T-helper 1 cell treated with Interleukin-12 subunit alpha and Interleukin-12 subunit beta and Interleukin-4 antibody, amounts not matched to agents 30 μg/mL and 1 μg/mL, for 36 hours (primary cell): Measurements from ENCODE around the gene MKNK1.
A peak's percentile ranks its signal among the peaks of the same experiment; 100 is the strongest.
"Not testable (repeated sequence)": the region's sequence is repeated elsewhere in the genome, so short reads cannot be mapped to it uniquely, and the experiment has no call there.

Source experiments
- H3K27ac Mint-ChIP-seq: one replicate; pipeline ENCODE4 v1.8.0; 2021; ENCODE audit warnings: mild to moderate bottlenecking, mixed read lengths
- H3K27me3 Mint-ChIP-seq: one replicate; pipeline ENCODE4 v1.8.0; 2021; ENCODE audit warnings: low read depth, mixed read lengths
- H3K36me3 Mint-ChIP-seq: one replicate; pipeline ENCODE4 v1.8.0; 2021; ENCODE audit warnings: low read depth, mixed read lengths
- H3K4me1 Mint-ChIP-seq: one replicate; pipeline ENCODE4 v1.8.0; 2021; ENCODE audit warnings: low read depth, mixed read lengths
- H3K4me3 Mint-ChIP-seq: one replicate; pipeline ENCODE4 v1.8.0; 2021; ENCODE audit warnings: mild to moderate bottlenecking, moderate library complexity, mixed read lengths
- H3K9me3 Mint-ChIP-seq: one replicate; pipeline ENCODE4 v1.8.0; 2021; ENCODE audit warnings: mixed read lengths

The MKNK1 gene

GRCh38 chr1:46603858-46604549, at the start of gene MKNK1:
TSS of gene MKNK1 (minus strand) at chr1:46604268. CDS start at chr1:46583327, 20,941 bp downstream.
- peak within 1 kb of the TSS; percentile 92 for H3K4me3 Mint-ChIP-seq
- H3K9me3 Mint-ChIP-seq: no peaks in the 10 kb centered on the region
- peaks cover 46% of the 10 kb centered on the region for H3K36me3 Mint-ChIP-seq
- peaks cover 64% of the 10 kb centered on the region for H3K4me1 Mint-ChIP-seq
- peak within 1 kb of the TSS; percentile 89 for H3K27ac Mint-ChIP-seq
- H3K27me3 Mint-ChIP-seq: no peaks in the 10 kb centered on the region

- Mint-ChIP-seq H3K27me3 (no peaks in the 10 kb centered on the region), H3K36me3 (peaks cover 57% of the 10 kb centered on the region), H3K4me1 (peaks cover 11% of the 10 kb centered on the region), H3K4me3 (no peak overlapping the region), H3K27ac (no peak overlapping the region), H3K9me3 (peaks cover 17% of the 10 kb centered on the region)
Observed at GRCh38 chr1:46653405-46653958, 49.4 kb upstream of the MKNK1 start.

- H3K4me1 Mint-ChIP-seq: peaks cover 7% of the 10 kb centered on the region
- no peaks in the 10 kb centered on the region for H3K27me3 Mint-ChIP-seq
- H3K27ac Mint-ChIP-seq: no peak overlapping the region
- no peak overlapping the region for H3K4me3 Mint-ChIP-seq
- peaks cover 18% of the 10 kb centered on the region for H3K9me3 Mint-ChIP-seq
- peaks cover 57% of the 10 kb centered on the region for H3K36me3 Mint-ChIP-seq
Observed at GRCh38 chr1:46652321-46653100, 48.4 kb upstream of the MKNK1 start.

- Mint-ChIP-seq H3K9me3 (peaks cover 22% of the 10 kb centered on the region), H3K36me3 (peaks cover 62% of the 10 kb centered on the region)
- not testable (repeated sequence) for H3K27ac Mint-ChIP-seq, H3K4me3 Mint-ChIP-seq, H3K27me3 Mint-ChIP-seq, H3K4me1 Mint-ChIP-seq
Observed at GRCh38 chr1:46651152-46651551, 47.1 kb upstream of the MKNK1 start.

- Mint-ChIP-seq H3K4me1 (peaks cover 9% of the 10 kb centered on the region), H3K27me3 (no peaks in the 10 kb centered on the region), H3K4me3 (no peak overlapping the region), H3K27ac (no peak overlapping the region), H3K9me3 (peaks cover 22% of the 10 kb centered on the region), H3K36me3 (peaks cover 57% of the 10 kb centered on the region)
Observed at GRCh38 chr1:46650491-46650890, 46.4 kb upstream of the MKNK1 start.

- Mint-ChIP-seq H3K9me3 (peaks cover 18% of the 10 kb centered on the region), H3K4me3 (no peak overlapping the region), H3K27me3 (no peaks in the 10 kb centered on the region), H3K4me1 (peaks cover 9% of the 10 kb centered on the region), H3K27ac (no peak overlapping the region), H3K36me3 (peaks cover 52% of the 10 kb centered on the region)
Observed at GRCh38 chr1:46649764-46650163, 45.7 kb upstream of the MKNK1 start.

- Mint-ChIP-seq H3K4me3 (no peak overlapping the region), H3K27ac (no peak overlapping the region), H3K9me3 (peaks cover 16% of the 10 kb centered on the region), H3K27me3 (no peaks in the 10 kb centered on the region), H3K4me1 (peaks cover 2% of the 10 kb centered on the region), H3K36me3 (peaks cover 42% of the 10 kb centered on the region)
Observed at GRCh38 chr1:46647611-46648010, 43.5 kb upstream of the MKNK1 start.

- Mint-ChIP-seq H3K4me1 (peaks cover 2% of the 10 kb centered on the region), H3K9me3 (peaks cover 16% of the 10 kb centered on the region), H3K27me3 (no peaks in the 10 kb centered on the region), H3K36me3 (peaks cover 42% of the 10 kb centered on the region), H3K4me3 (no peak overlapping the region), H3K27ac (no peak overlapping the region)
Observed at GRCh38 chr1:46646844-46647243, 42.8 kb upstream of the MKNK1 start.

GRCh38 chr1:46646331-46646730, 42.3 kb upstream of the MKNK1 start:
- H3K27me3 Mint-ChIP-seq: no peaks in the 10 kb centered on the region

GRCh38 chr1:46645815-46646214, 41.7 kb upstream of the MKNK1 start:
- peaks cover 46% of the 10 kb centered on the region for H3K36me3 Mint-ChIP-seq
- no peak overlapping the region for H3K27ac Mint-ChIP-seq
- H3K9me3 Mint-ChIP-seq: peaks cover 15% of the 10 kb centered on the region
- no peak overlapping the region for H3K4me3 Mint-ChIP-seq
- H3K27me3 Mint-ChIP-seq: no peaks in the 10 kb centered on the region
- peaks cover 2% of the 10 kb centered on the region for H3K4me1 Mint-ChIP-seq

More at GRCh38 chr1:46646331-46646730, 42.3 kb upstream of the MKNK1 start:
- no peak overlapping the region for H3K4me3 Mint-ChIP-seq
- peaks cover 46% of the 10 kb centered on the region for H3K36me3 Mint-ChIP-seq
- no peak overlapping the region for H3K27ac Mint-ChIP-seq
- H3K9me3 Mint-ChIP-seq: peaks cover 16% of the 10 kb centered on the region
- peaks cover 2% of the 10 kb centered on the region for H3K4me1 Mint-ChIP-seq

- H3K27me3 Mint-ChIP-seq: no peaks in the 10 kb centered on the region
- peaks cover 5% of the 10 kb centered on the region for H3K9me3 Mint-ChIP-seq
- no peak overlapping the region for H3K27ac Mint-ChIP-seq
- peaks cover 31% of the 10 kb centered on the region for H3K36me3 Mint-ChIP-seq
- peaks cover 2% of the 10 kb centered on the region for H3K4me1 Mint-ChIP-seq
- no peak overlapping the region for H3K4me3 Mint-ChIP-seq
Observed at GRCh38 chr1:46643368-46643775, 39.3 kb upstream of the MKNK1 start.

GRCh38 chr1:46642115-46642680, 38.1 kb upstream of the MKNK1 start:
- peaks cover under 1% of the 10 kb centered on the region for H3K9me3 Mint-ChIP-seq
- no peak overlapping the region for H3K27ac Mint-ChIP-seq
- no peaks in the 10 kb centered on the region for H3K27me3 Mint-ChIP-seq
- H3K36me3 Mint-ChIP-seq: peaks cover 25% of the 10 kb centered on the region
- H3K4me3 Mint-ChIP-seq: no peak overlapping the region
- H3K4me1 Mint-ChIP-seq: peaks cover under 1% of the 10 kb centered on the region

- no peaks in the 10 kb centered on the region for H3K9me3 Mint-ChIP-seq
- H3K27ac Mint-ChIP-seq: no peak overlapping the region
Observed at GRCh38 chr1:46639547-46639946, 35.5 kb upstream of the MKNK1 start.

GRCh38 chr1:46638921-46639320, 34.9 kb upstream of the MKNK1 start:
- Mint-ChIP-seq H3K4me1 (no peaks in the 10 kb centered on the region), H3K36me3 (peaks cover 29% of the 10 kb centered on the region), H3K9me3 (no peaks in the 10 kb centered on the region), H3K27me3 (no peaks in the 10 kb centered on the region), H3K27ac (no peak overlapping the region), H3K4me3 (no peak overlapping the region)

More at GRCh38 chr1:46639547-46639946, 35.5 kb upstream of the MKNK1 start:
- Mint-ChIP-seq H3K27me3 (no peaks in the 10 kb centered on the region), H3K4me1 (no peaks in the 10 kb centered on the region), H3K4me3 (no peak overlapping the region), H3K36me3 (peaks cover 26% of the 10 kb centered on the region)
